ENCODE measurements around the gene UBE2Z. TPM values are rescaled to one million over a fixed set of nuclear protein-coding genes. Genes with fewer than 3 reads are reported as not detected.
A peak's percentile ranks its signal among the peaks of the same experiment; 100 is the strongest.

Gene UBE2Z
- total and polyA plus RNA-seq, 9 of the 15 experiments (the other 6 are each of a cell fraction or from before 2014, with no cell fraction given) = 11.8 to 89.0 (median 38.2) TPM

DNA sequence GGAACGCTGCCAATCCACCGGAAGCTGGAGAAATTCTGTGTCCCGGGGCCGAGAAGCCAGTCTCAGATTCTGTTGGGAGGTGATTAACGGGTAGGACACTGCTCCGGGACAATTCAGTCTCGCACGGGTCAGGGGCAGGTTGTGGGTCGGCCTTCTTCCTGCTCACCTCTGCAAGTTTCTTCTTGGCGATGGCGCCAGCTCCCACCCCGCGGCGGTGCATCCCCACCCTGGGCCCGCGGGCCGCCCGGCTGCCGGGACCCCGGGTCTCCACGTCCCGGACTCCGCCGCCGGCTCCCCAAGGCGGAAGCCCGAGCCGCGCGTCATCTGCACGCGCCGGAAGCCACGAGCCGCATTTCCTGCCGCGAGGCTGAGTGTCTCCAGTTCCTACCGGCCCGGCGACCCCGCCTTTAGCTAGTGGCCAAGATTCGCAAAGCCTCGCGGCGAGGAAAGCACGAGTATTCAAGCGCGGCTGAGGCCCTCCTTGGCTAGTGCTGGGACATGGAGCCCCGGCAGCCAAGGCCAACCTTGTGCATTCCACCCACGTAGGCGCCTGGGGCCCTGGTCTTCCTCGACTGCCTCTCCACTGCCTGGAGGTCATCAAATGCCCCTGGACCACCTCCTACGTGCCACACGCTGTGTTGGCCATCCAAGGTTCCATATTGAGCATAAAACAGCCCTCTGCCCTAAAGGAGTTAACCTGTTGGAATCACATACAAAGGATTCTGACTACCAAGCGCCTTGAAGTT lies 36.5 kb downstream of the UBE2Z start, which contains the start of gene SNF8 (continued):
- TF ChIP-seq, protein P1, sequence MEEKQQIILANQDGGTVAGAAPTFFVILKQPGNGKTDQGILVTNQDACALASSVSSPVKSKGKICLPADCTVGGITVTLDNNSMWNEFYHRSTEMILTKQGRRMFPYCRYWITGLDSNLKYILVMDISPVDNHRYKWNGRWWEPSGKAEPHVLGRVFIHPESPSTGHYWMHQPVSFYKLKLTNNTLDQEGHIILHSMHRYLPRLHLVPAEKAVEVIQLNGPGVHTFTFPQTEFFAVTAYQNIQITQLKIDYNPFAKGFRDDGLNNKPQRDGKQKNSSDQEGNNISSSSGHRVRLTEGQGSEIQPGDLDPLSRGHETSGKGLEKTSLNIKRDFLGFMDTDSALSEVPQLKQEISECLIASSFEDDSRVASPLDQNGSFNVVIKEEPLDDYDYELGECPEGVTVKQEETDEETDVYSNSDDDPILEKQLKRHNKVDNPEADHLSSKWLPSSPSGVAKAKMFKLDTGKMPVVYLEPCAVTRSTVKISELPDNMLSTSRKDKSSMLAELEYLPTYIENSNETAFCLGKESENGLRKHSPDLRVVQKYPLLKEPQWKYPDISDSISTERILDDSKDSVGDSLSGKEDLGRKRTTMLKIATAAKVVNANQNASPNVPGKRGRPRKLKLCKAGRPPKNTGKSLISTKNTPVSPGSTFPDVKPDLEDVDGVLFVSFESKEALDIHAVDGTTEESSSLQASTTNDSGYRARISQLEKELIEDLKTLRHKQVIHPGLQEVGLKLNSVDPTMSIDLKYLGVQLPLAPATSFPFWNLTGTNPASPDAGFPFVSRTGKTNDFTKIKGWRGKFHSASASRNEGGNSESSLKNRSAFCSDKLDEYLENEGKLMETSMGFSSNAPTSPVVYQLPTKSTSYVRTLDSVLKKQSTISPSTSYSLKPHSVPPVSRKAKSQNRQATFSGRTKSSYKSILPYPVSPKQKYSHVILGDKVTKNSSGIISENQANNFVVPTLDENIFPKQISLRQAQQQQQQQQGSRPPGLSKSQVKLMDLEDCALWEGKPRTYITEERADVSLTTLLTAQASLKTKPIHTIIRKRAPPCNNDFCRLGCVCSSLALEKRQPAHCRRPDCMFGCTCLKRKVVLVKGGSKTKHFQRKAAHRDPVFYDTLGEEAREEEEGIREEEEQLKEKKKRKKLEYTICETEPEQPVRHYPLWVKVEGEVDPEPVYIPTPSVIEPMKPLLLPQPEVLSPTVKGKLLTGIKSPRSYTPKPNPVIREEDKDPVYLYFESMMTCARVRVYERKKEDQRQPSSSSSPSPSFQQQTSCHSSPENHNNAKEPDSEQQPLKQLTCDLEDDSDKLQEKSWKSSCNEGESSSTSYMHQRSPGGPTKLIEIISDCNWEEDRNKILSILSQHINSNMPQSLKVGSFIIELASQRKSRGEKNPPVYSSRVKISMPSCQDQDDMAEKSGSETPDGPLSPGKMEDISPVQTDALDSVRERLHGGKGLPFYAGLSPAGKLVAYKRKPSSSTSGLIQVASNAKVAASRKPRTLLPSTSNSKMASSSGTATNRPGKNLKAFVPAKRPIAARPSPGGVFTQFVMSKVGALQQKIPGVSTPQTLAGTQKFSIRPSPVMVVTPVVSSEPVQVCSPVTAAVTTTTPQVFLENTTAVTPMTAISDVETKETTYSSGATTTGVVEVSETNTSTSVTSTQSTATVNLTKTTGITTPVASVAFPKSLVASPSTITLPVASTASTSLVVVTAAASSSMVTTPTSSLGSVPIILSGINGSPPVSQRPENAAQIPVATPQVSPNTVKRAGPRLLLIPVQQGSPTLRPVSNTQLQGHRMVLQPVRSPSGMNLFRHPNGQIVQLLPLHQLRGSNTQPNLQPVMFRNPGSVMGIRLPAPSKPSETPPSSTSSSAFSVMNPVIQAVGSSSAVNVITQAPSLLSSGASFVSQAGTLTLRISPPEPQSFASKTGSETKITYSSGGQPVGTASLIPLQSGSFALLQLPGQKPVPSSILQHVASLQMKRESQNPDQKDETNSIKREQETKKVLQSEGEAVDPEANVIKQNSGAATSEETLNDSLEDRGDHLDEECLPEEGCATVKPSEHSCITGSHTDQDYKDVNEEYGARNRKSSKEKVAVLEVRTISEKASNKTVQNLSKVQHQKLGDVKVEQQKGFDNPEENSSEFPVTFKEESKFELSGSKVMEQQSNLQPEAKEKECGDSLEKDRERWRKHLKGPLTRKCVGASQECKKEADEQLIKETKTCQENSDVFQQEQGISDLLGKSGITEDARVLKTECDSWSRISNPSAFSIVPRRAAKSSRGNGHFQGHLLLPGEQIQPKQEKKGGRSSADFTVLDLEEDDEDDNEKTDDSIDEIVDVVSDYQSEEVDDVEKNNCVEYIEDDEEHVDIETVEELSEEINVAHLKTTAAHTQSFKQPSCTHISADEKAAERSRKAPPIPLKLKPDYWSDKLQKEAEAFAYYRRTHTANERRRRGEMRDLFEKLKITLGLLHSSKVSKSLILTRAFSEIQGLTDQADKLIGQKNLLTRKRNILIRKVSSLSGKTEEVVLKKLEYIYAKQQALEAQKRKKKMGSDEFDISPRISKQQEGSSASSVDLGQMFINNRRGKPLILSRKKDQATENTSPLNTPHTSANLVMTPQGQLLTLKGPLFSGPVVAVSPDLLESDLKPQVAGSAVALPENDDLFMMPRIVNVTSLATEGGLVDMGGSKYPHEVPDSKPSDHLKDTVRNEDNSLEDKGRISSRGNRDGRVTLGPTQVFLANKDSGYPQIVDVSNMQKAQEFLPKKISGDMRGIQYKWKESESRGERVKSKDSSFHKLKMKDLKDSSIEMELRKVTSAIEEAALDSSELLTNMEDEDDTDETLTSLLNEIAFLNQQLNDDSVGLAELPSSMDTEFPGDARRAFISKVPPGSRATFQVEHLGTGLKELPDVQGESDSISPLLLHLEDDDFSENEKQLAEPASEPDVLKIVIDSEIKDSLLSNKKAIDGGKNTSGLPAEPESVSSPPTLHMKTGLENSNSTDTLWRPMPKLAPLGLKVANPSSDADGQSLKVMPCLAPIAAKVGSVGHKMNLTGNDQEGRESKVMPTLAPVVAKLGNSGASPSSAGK (IDR thresholded peaks at IDR 0.05) = peak; percentile 99
- TF ChIP-seq HDAC8 (tag; IDR thresholded peaks at IDR 0.05) (peak; percentile 84), TBL1XR1 (IDR thresholded peaks at IDR 0.05; ENCODE audit: low read length in 2 of 2) (peak in 1 of 2 experiments; percentile 25; a peak in 1 of 4 replicates), HCFC1 (IDR thresholded peaks at IDR 0.05; ENCODE audit: low read depth, low read length) (peak; percentile 84), ZNF561 (CRISPR knock-in tag; conservative IDR thresholded peaks at IDR 0.05) (no peak), ETV6 (IDR thresholded peaks at IDR 0.05; ENCODE audit: borderline replicate concordance in 1 of 2, low read depth in 2 of 2, low read length in 1 of 2) (peak in 1 of 2 experiments; percentile 80; a peak in 1 of 4 replicates), ETV6 (CRISPR knock-in tag; IDR thresholded peaks at IDR 0.05; ENCODE audit: borderline replicate concordance) (no peak), CREM (IDR thresholded peaks at IDR 0.05; ENCODE audit: low read depth) (peak; percentile 99), ZBTB1 (CRISPR knock-in tag; IDR thresholded peaks at IDR 0.05; ENCODE audit: borderline replicate concordance, low read depth) (0 out of 2 replicates have a peak, but pooled peaks have one; percentile 45), PCBP1 (IDR thresholded peaks at IDR 0.05; ENCODE audit: low read depth, low read length, poor library complexity, severe bottlenecking) (peak; percentile 87), ZNF174 (CRISPR knock-in tag; IDR thresholded peaks at IDR 0.05) (no peak), KAT7 (CRISPR knock-in tag; IDR thresholded peaks at IDR 0.05; ENCODE audit: borderline replicate concordance) (peak; percentile 91; the same call in 1 of the 2 replicates), MTA3 (IDR thresholded peaks at IDR 0.05; ENCODE audit: borderline replicate concordance) (peak; percentile 89), GABPA (tag; conservative IDR thresholded peaks at IDR 0.05; ENCODE audit: low read depth) (peak; percentile 98)
- TF ChIP-seq, protein P2, sequence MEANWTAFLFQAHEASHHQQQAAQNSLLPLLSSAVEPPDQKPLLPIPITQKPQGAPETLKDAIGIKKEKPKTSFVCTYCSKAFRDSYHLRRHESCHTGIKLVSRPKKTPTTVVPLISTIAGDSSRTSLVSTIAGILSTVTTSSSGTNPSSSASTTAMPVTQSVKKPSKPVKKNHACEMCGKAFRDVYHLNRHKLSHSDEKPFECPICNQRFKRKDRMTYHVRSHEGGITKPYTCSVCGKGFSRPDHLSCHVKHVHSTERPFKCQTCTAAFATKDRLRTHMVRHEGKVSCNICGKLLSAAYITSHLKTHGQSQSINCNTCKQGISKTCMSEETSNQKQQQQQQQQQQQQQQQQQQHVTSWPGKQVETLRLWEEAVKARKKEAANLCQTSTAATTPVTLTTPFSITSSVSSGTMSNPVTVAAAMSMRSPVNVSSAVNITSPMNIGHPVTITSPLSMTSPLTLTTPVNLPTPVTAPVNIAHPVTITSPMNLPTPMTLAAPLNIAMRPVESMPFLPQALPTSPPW (CRISPR knock-in tag; IDR thresholded peaks at IDR 0.05) = peak; percentile 69
